GM18870 (cell line): ENCODE results near the gene ABCC8.

Experiments
- ATAC-seq: cut with Tn5 transposase; IDR thresholded peaks from one replicate; pipeline ENCODE4 v1.9.1; 2021; ENCODE audit warnings: moderate library complexity; ENCODE audit not compliant: unreplicated experiment

Gene ABCC8

DNA sequence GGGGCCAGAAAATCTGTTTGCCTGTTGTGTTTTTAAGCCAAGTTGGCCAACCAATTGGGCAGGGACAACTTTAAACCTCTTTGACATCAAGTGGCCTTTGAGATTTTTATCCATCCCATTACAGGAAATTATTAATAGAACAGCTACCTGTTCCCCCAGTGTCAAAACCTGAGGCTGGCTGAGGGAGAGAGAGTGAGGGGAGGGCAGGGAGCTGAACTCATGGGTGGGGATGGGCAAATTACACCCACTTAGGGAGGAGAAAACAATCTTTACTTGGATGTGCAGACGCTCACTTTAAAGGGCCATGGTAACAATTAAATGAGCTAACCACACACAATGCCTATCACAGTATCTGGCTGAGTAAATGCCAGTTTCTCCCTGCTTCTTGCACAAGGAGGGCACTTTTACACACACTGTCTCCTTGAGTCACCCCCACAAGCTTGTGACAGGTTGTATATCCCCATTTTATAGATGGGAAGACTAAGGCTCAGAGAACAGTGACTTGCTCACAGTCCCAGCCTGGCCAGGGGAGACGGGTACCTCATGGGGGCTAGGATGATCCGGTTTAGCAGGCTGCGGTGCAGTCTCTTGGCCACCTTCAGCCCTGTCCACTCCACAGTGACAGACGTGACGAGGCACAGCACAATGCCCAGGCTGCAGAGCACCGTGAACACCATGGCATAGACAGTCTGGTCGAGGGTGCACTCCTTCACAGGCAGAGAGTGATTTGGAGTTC, 70.4 kb downstream of the ABCC8 start:
- no peak for ATAC-seq

GRCh38 chr11:17405232-17406005, 71.2 kb downstream of the ABCC8 start:
- ATAC-seq = no peak

GRCh38 chr11:17403980-17404759, 72.5 kb downstream of the ABCC8 start:
- no peak for ATAC-seq

DNA sequence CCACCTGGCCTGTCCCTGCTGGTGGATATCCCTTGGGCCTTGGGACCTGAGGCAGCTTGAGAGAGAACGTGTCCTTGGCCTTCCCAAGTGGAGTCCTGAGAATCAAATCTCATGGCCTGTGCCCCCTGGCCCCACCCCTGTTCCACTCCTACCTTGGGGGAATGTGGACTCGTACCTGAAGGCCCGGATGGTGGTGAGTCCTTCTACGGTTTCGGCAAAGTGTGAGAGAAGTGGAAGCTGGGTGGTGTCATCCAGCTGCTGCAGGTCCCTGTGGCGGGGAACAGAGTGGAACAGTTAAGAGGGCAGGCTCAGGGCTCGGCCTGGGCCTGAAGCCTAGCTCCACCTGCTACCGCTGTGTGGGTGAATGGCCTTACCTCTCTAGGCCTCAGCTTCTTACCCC, 74.2 kb downstream of the ABCC8 start:
- ATAC-seq = no peak

GRCh38 chr11:17401841-17402240, 74.8 kb downstream of the ABCC8 start:
- ATAC-seq = no peak

DNA sequence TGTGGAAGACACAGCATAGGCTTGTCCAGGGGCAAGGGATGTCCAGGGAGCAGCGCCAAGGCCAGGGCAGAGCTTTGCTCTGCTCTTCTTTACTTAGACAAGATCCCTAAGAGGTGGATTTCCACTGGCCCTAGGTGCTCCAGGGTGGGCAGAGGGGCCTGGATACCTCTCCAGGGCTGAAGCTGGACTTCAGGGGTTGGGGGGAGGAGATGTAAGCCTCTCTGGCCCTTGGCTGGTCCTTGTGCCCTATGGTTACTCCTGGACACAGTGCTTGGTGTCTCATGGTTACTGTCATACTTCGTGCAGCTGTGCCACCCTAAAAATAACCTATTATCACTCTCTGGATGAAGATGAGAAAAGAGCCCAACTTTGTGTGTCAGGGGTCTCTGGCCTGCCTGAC, 75.3 kb downstream of the ABCC8 start:
- ATAC-seq = no peak

DNA sequence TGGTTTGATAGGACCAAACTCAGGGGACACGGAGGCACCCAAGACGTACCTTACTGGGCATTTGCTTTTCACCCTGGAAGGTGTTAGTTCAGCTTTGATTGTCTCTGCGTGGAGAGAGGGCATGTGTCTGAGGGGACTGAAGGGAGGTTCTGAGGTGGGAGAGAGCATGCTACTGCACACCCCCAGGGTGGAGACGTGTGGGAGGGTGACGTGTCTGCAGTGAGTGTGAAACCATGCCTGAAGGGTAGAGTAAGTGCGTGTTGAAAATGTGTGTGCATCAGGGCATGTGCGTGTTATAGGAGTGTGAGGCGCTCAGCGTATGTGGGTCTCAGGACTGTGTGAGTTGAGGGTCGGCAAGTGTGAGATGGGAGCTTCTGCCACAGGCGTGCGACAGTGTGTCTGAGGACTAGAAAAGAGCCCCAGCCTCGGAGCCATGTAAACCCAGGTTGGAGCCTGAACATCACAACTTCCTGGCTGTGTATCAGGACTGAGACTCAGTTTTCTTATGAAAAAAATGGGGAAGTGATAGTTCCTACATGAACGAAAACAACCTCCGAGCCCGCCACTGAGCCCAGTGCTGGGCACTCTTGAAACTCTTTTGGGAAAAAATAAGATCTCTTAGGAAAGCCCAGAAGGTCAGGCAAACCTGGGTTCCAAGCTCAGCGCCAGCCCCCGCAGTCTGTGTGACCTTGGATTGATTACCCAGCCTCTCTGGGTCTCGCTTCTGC, 76.4 kb downstream of the ABCC8 start:
- ATAC-seq = no peak

DNA sequence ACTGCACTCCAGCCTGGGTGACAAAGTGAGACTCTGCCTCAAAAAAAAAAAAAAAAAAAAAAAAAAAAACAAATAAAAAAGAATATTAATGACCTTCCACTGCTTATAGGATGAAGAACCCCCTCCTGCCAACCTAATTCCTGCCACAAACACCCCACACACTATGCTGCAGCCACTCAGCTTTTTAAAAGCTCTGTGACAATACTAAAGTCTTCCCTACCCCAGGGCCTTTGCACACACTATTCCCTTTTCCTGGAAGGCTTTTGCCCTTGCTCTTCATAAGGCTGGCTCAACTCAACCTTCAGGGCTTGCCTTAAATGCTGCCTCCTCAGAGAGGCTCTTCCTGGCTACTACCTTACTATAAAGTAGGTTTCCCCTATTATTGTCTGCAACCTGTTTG, 77.4 kb downstream of the ABCC8 start:
- ATAC-seq = no peak

DNA sequence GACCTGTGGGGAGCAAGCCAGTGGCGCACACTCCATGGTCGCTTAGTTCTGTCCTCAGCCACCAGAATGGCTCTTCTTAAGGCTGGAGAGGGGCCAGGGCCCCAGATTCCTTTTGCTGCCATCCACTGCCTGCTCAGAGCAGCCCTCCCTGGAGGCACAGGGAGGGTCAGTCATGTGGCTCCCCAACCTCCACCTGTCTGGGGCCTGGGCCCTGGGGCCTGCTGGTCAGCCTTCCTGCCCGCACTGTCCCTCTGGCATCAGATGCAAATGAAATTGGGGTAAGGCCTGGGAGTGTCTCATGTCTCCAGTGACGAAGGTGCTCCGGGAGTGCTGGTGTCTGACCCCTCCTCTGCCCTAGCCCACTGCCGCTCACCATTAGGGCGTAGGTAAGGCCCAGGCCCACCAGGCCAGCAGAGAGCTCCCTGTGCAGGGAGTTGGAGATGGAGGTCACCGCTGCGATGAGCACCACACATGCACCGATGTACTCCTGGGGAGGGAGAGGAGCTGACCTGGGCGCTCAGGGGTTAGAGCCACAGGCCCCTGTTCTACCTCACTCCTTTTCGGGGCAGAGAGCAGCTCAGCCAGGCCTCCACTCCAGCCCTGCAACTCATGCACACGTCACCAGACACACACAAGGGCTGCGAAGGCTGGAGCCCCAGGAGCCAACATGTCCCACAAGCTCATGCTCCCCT, 79.2 kb downstream of the ABCC8 start:
- no peak for ATAC-seq

GRCh38 chr11:17396598-17397310, 79.9 kb downstream of the ABCC8 start:
- ATAC-seq = no peak

- ATAC-seq = no peak
These were observed 80.7 kb downstream of the ABCC8 start for GRCh38 chr11:17395978-17396377.

- no peak for ATAC-seq
These were observed 81.1 kb downstream of the ABCC8 start for GRCh38 chr11:17395554-17395961.

DNA sequence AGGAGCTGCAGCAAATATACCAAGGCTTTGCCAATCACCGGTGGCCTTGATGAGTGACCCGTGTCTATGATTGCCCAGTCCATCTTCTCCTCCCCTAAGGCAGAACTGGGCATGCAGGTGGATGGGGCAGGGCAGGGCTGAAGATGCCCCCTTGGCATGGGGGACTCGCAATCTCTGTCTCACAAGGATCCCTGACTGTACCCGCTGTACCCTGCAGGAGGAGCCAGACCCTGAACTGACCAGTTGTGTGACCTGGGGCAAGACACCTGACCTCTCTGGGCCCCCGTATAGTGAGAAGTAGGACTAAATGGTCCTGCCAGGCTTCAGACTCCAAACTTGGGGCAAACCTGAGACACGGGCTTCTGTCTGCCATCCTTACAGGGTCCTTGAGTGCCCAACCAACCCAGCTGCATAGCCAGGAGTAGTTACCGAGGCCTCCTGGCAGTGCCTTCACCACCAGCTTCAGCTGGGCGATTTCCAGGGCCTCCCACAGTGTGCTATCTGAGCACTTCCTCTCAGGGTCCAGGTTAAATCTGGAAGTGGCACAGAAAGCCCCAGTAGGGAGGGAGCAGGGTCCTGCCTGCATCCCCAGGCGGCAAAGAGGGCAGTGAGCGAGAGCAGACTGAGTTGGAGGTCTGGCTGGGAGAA, 81.8 kb downstream of the ABCC8 start:
- no peak for ATAC-seq

DNA sequence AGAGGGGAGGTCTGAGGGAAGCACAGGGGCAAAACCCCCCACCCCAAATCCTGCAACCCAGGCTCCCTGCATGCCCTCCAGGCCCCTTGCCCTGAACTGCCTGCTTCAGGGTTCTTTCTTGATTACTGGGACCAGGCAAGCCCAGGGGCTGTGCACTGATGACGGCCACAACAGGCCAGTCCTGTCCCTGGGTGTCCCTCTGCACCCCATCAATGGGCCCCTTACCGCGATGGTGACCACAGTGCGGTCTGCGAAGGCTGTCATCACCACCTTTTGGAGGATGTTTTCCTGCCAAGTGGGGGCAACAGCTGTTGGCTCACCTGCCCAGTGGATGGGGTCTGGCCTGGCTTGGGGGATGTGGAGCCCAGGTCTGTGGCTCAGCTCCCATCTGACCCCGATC, 83.2 kb downstream of the ABCC8 start:
- no peak for ATAC-seq

DNA sequence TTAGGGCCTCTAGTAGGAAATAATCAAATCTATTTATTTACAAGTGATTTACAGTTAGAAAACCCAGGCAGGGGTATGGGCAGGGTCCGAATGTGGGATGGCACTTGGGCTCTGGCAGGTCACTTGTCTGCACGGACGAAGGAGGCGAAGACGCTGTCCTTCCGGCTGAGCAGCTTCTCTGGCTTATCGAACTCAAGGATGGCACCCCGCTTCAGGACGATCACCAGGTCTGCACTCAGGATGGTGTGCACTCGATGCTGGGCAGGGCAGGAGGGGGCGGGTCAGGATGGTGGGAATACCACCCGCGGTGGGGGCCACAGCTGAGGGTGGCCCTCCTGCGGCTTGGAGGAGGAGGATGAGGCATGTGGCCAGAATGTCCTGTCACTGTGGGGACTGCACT, 83.8 kb downstream of the ABCC8 start:
- ATAC-seq = no peak

DNA sequence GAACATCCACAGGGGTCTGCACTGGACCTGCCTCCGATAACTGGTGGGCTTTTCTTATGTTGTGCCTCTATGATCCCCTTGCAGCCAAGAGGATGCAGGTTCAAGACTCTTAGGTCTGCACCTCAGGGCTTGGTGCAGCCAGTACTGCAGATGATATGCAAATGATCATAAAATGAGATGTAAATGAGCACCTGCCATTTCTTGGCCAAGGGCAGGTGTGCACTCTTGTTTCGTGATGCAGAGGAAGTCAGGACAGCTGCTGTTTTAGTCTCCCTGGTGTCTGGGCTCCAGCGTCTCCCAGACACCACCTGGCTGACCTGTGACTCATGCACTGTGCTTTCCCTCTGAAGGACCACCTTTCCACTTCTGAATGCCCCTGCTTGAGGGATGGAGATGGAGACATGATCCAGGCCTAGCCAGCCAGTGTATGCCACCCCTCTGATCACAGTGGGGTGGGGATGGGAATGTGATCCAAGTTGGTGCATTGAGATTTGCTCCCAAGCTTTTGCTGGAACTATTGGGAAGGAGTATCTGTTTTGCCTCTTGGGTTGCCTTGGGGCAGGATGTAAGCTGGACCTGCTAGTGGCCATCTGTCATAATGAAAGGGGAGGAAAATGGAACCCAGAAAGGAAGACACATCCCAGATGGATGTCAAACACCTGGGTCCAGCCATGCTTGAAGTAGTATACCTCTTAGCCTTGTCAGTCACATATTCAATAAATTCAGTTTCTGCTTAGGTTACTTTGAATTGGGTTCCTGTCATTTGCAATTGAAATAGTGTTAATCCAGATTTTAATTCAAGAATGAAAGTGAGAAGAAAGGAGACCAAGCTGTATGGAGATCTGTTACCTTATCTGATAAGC, 84.9 kb downstream of the ABCC8 start:
- ATAC-seq = no peak

GRCh38 chr11:17389957-17390649, 86.5 kb downstream of the ABCC8 start:
- no peak for ATAC-seq
